ENCODE measurements around the gene PXMP2.

The PXMP2 gene

DNA sequence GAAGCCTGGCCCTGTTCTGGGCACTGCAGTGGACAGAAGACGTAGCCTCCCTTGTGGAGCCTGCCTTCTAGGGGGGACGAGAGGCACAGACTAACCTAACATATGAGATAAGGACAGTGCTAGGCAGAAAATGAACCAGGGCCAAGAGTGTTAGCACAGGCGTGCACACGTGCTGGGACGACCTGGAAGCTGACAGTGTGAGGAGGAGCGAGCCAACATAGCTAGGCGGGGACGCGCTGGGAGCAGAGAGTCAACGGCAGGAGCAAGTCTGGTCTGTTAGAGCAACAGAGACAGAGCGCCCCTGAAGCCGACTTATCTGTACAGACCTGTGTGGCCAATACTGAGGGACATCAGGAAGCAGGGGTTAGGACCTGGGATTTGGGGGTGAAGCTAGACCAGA, 8.0 kb downstream of the PXMP2 start:
- no peak for DNase-seq

DNA sequence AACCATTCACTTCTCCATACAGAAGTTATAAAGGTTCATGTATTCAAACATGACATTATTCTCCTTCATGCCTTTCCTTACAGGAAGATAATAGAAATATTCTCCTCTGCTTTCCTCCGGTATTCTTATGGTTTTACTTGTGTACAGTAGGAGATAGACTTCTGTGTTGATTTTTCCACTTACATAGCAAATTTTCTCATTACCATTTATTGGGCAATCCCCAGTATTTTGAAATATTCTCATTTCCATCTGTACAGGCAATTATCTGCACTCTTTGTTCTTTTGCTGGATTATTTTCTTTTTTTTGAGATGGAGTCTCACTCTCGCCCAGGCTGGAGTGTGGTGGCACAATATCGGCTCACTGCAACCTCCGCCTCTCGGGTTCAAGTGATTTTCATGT, 11.0 kb downstream of the PXMP2 start:
- DNase-seq, result no peak

DNA sequence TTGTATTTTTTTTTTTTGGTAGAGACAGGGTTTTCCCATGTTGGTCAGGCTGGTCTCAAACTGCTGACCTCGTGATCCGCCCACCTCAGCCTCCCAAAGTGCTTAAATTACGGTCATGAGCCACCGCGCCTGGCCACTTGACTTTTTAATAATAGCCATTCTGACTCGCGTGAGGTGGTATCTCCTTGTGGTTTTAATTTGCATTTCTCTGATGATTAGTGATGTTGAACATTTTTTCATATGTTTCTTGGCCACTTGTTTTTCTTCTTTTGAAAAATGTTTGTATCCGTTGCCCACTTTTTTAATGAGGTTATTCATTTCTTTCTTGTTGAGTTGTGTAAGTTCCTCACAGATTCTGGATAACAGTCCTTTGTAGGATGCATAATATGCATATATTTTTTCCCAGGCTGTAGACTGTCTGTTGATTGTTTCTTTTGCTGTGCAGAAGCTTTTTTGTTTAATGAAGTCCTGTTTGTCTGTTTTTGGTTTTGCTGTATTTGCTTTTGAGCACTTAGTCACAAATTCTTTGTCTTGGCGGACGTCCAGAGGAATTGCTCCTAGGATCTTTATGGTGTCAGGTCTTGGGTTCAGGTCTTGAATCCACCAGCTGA, 12.9 kb downstream of the PXMP2 start:
- DNase-seq, result no peak

GRCh38 chr12:132702640-132703039, 15.3 kb downstream of the PXMP2 start:
- DNase-seq, result no peak

DNA sequence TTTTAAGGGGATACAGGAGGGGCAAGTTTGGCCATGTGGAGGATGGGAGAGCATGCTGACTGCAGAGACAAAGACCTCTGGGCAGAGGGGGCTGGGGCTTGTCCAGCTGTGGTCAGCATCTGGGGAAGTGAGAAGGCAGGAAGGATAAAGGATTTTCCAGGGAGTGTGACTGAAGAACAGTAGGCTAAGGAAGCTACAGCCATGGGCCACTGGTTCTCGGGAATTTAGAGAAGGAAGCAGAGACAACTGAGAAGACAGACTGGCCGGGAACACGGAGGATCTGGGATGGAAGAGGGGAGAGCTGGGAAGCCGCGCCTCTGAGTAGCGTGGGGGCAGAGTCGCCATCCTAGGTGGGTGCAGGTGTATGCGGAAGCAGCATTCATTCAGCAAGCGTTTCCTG, 16.3 kb downstream of the PXMP2 start:
- no peak for DNase-seq

DNA sequence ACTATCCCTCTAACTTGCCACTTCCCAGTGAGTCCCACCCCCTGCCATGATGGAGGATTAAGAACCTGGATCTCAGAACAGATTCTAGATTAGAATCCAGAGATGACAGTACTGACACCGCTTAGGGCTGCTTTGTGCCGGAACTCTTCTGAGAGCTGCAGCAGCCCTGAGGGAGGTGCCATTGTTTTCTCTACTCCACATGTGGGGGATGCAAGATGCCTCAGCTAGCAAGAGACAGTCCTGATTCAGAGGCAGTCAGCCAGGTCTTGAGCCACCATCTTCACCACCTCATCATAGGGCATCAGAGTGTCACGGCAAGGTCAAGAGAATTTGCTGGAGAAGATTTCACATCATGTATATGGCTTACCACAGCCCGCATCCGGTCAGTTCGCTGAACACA, 19.9 kb downstream of the PXMP2 start:
- no peak for DNase-seq

- DNase-seq, result no peak
These were observed 20.8 kb downstream of the PXMP2 start for GRCh38 chr12:132708150-132708549.

DNA sequence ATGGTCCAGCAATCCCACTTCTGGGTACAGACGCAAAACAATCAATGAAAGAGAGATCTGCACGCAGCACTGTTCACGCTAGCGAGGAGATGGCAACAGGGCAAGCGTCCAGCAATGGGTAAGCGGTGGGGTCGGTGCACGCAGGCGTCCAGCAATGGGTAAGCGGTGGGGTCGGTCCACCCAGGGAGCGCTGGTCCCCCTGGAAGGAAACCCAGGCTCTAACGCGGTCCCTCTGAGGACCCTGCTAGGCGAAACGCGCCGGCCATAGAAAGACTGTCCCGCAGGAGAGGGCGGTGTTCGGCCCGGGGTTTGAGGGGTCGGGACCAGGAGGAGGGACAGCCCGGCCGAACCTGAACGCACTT, 22.6 kb downstream of the PXMP2 start:
- DNase-seq, result no peak

DNA sequence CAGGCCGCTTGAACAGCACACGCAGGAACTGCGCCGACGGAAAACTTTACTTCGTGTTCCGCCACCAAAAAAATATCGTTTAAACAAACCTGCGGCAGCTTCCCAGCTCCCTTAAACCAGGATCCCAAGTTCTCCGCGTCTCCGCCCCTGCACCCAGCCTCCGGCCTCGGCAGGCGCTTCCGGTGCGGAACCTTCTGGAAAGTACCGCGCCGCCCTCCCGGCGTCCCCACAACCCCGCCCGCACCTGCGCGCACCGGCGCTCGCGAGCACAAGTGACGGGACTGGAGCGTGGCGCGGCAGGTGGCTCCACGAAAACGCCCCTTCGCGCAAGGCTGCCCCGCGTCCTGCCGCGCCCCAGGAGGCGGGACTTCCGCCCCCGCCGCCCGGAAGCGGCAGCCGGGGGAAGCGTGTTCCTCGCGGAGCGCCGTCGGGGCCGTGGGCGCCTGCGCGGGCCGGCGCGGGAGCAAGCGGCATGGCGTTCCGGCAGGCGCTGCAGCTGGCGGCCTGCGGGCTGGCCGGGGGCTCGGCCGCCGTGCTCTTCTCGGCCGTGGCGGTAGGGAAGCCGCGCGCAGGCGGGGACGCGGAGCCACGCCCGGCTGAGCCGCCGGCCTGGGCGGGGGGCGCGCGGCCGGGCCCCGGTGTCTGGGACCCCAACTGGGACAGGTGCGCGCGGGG, 23.2 kb downstream of the PXMP2 start, which contains the start of gene PGAM5:
Gene PGAM5, plus strand, starts transcription at position 438 of the 675 bp plus-strand sequence. Its CDS starts 35 bp downstream, at position 473.
- peak; percentile 92 for DNase-seq

- peak; percentile 23 for DNase-seq
These were observed 23.9 kb downstream of the PXMP2 start for GRCh38 chr12:132711080-132711843.

DNA sequence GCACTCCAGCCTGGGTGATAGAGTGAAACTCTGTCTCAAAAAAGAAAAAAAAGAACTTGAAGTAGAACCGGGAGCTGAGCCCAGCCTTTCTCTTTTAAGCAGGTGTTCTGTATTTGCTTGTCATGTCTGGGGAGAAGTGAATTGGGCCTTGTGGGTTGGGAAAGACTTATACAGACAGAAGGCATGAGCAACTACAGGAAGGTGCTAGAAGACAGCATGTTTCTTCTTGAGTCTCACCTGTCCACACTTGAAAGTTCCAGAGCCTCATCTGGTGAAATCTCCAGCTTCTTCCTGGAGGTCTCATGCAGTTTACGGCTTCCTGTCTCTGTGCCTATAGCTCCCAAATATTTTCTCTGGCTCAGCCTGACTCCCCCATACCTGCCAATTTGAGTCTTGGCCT, 25.7 kb downstream of the PXMP2 start:
- no peak for DNase-seq

GRCh38 chr12:132715874-132716273, 28.5 kb downstream of the PXMP2 start:
- DNase-seq, result no peak

DNA sequence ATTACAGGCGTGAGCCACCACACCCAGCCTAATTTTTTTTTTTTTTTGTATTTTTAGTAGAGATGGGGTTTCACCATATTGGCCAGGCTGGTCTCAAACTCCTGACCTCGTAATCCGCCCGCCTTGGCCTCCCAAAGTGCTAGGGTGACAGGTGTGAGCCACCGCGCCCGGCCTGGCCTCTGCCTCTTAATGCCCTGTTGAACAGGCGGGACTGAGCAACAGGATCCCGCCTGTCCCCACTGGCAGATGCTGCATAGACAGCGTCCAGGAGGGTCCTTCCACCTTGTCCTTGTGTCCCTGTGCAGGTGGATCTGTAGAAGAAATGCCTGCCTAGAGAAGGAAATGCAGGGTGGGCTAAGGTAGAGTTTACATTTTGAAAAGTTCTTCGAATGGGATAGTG, 29.0 kb downstream of the PXMP2 start:
- DNase-seq, result no peak

DNA sequence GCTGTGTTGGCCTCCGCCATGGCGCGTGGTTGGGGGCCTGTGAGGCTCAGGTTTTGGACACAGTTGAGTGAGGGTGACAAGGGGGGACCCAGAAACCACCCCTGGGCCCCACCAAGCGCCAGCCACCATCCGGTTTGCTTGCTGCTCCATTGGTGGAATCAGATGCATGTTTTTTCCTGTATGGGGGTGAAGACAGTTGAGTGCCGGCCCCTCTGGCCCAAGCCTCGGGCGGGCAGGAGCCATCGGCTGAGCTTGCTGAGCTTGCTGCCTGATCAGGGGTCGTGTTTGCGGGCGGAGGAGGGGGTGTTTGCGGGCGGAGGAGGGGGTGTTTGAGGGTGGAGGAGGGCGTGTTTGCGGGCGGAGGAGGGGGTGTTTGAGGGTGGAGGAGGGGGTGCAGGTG, 29.6 kb downstream of the PXMP2 start:
- DNase-seq, result no peak

DNA sequence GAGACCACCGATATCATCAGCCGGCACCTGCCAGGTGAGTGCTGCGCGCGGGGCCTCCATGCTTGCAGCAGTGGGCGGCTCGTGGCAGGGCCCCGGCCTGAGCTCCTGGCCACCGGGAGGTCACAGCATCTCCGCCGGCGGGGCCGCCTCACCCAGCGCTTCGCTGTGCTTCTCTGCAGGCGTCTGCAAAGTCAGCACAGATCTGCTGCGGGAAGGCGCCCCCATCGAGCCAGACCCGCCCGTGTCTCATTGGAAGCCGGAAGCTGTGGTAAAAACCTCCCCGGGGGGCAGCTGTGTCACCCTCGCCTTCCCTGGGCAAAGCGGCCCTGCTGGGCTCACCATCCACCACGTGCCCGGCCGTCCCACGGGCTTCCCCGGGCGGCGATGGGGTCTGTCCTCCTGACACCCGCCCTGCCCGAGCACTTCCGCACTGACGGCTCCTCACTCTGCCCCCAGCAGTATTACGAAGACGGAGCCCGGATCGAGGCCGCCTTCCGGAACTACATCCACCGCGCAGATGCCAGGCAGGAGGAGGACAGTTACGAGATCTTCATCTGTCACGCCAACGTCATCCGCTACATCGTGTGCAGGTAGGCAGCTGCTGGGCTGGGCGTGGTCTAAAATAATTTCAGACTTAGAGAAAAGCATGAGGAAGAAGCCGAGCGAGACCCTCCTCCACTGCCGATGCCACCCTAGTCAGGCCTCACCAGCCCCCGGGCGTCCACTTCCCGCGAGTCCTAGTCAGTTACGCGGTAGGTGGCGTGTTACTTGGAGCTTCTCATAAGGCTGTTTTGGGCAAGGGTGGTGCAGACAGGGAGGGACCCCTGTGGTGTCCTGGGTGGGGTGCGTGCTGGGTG, 30.4 kb downstream of the PXMP2 start:
- peak; percentile 19 for DNase-seq

DNA sequence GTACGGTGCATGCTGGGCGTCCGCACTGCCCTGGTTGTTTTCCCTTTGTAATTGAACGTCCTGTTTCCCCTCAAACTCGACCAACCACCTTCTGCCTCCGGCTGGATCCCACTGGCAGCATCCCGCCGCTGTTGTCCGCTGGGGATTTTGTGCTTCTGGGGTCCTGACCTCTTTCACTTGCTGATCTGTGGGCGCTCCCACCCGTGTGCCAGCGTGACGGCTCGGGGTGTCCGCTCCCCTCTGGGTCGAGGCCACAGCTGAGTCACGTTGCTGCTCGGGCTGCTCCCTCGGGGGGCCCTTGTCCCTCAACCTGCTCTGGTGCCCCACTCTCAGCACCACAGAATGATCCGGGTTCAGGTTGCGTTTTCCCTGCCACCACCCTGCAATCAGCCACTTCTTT, 31.3 kb downstream of the PXMP2 start:
- no peak for DNase-seq

DNA sequence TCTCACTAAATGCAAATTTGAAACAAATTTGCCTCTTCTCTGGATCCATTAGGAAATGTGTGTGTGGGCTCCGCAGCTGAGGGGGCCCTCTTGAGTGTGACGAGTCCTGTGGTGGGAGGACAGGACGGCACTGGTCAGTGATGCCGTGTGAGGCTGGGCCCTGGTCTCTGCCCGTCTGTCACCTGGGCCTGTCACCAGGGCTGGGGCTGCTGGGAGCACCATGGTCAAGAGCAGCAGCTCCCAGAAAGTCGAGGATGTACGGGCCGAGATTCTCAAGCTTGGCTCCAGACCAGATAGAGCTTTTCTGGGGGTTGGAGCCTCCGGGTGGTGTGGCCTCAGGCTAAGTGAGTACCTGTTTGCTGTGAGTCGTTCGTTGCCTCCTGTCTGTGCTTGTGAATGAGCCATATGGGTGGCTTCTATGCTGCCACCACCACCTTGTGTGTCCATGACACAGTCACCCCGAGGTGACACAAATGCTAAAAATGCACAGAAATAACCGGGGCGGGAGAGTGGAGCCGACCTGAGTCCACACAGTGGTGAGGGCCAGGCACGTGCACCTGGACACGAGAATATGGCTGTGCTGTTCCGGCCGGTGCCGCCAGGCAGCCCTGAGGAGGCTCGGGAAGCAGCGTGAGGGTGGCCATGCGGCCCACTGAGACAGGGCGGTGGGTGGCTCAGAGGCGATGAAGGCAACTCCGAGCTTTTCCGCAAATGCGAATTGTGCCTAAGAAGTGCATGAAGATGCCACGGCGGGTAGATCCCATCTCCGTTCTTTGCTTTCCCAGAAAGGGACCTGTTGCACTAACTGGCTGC, 32.0 kb downstream of the PXMP2 start:
- no peak for DNase-seq

DNA sequence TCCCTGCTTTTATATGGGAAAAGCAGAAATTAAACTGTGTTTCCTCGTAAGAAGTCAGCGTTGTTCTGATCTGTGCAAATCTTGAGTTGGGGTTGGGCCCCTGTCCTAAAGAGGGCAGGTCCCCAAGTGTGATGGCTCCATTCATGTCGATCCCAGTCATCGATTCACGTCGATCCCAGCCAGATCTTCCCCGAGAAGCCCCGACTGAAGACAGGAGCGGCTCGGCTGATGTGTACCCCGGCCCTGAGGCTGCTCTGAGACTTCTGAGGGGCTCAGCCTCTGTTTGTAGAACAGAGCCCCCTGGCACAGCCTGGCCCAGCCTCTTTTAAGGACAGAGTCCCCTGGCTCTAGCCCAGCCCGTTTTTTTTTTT, 32.6 kb downstream of the PXMP2 start:
- DNase-seq, result no peak

GRCh38 chr12:132720606-132721345, 33.4 kb downstream of the PXMP2 start:
- DNase-seq, result no peak

DNA sequence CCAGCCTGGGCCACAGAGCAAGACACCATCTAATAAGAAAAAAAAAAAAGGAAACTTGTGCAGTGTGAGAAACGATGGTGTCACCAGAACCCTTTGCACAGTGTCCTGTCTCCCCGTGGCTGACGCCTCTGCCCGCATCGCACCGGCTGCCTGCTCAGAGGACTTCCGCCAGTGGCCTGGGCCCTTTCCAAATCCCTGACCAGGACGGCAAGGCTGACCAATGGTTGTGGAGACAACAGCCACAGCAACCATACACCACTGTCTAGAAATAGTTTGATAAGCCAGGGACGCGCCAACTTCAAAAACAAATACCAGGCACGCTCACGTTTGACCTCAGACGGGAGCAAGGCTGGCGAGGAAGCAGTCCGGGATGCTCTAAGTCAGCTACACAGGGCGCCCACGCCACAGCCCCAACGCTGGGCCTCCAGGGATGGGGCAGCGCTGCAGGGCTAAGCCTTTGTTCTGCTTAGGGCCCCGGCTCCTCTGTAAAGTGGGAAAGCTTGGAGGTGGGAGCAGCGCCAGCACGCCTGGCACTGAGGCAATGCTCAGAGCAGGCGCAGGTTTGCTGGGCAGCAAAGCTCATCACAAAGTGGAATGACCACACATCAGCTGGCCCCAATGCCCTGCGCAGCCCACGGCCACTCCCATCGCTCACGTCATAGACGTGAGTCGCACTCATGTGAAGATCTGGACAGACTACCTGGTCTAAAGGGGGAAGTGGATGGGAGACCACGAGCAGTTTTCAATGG, 35.8 kb downstream of the PXMP2 start:
- no peak for DNase-seq

DNA sequence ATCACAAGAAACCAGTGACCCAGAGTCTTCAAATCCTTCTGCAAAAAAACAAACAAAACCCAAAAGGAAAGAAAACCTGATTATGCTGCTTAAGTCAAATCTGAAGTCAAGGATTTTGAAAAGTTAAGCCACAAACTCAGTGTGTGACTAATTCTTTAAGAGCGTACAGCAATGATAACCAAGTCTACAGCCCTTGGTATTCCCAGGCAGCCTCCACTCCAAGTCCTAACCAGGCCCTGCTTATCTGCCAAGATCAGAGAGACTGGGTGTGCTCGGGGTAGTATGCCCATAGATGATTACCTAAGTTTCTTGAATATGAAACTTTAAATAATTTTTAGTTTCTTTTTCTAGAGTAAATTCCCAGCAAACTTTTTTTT, 36.4 kb downstream of the PXMP2 start:
- DNase-seq, result no peak
